ENCODE data around the gene MADD.

Gene MADD

GRCh38 chr11:47251751-47252150 is 18.2 kb upstream of the MADD start:
- no peak for DNase-seq (ENCODE audit: low spot score)

GRCh38 chr11:47253660-47254059 is 16.3 kb upstream of the MADD start:
- DNase-seq (ENCODE audit: low spot score): no peak

GRCh38 chr11:47254386-47254785 is 15.5 kb upstream of the MADD start:
- DNase-seq (ENCODE audit: low spot score): no peak

- DNase-seq (ENCODE audit: low spot score): no peak
These were observed 13.6 kb upstream of the MADD start for GRCh38 chr11:47256374-47256773.

DNA sequence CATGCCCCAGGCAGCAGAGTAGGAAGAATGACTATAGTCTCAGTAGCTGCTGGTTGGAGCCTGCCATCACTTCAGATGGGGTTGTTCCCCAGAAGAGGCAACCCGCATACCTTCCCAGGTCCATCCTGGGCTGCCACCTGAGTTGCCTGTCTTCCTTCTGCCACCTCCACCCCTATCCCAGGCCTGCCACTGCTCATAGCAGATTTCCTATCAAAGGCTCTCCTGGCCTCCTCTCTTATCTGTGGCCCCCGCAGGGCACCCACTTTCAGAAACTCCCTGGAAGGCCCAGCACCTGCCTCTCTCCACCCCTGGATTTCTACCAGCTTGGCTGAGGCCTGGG is 12.8 kb upstream of the MADD start:
- no peak for DNase-seq (ENCODE audit: low spot score)

- DNase-seq (ENCODE audit: low spot score): peak; percentile 33
These were observed 12.2 kb upstream of the MADD start, which contains the start of gene NR1H3 for GRCh38 chr11:47257517-47258316. Gene NR1H3 (plus strand): TSS chr11:47257996. CDS start chr11:47259217, 1,221 bp downstream.

GRCh38 chr11:47258317-47258902 is 11.5 kb upstream of the MADD start:
- DNase-seq (ENCODE audit: low spot score): no peak

DNA sequence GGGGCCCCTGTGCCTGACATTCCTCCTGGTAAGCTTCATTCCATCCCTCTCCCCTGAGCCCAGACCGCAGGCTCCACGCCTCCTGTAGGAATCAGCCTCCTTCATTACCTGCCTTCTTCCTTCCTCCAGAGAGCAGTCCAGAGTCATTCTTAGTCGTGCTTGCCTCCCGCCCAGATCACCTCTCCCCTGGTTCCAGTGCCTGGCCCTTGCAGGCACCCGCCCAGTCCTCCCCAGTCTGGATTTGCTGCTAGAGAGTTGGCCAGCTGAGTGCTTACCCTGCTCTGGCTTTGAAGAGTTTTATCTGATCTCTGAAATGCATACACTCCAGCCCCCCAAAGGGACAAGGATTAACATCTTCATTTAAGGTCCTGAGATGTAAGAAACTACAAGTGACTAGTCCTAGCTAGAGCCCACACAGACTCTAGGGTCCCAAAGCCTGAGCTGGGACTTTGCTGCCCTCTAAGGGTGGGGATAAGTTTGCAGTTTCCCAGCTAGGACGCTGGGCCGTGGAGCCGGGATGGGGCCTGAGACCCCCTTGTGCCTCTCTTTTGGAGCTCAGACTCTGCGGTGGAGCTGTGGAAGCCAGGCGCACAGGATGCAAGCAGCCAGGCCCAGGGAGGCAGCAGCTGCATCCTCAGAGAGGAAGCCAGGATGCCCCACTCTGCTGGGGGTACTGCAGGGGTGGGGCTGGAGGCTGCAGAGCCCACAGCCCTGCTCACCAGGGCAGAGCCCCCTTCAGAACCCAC is 10.5 kb upstream of the MADD start:
- DNase-seq (ENCODE audit: low spot score): no peak

- DNase-seq (ENCODE audit: low spot score): no peak
These were observed 9.6 kb upstream of the MADD start for GRCh38 chr11:47260366-47260765.

DNA sequence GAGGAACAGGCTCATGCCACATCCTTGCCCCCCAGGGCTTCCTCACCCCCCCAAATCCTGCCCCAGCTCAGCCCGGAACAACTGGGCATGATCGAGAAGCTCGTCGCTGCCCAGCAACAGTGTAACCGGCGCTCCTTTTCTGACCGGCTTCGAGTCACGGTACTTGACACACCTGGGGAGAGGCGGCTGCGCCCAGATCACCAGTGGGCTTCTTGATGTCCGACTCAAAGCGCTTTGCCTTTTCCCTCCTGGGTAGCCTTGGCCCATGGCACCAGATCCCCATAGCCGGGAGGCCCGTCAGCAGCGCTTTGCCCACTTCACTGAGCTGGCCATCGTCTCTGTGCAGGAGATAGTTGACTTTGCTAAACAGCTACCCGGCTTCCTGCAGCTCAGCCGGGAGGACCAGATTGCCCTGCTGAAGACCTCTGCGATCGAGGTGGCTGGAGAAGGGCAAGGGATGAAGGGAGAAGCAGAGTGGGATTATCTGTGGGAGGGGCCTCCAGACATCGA is 8.6 kb upstream of the MADD start:
- no peak for DNase-seq (ENCODE audit: low spot score)

- no peak for DNase-seq (ENCODE audit: low spot score)
These were observed 5.8 kb upstream of the MADD start for GRCh38 chr11:47264119-47264518.

DNA sequence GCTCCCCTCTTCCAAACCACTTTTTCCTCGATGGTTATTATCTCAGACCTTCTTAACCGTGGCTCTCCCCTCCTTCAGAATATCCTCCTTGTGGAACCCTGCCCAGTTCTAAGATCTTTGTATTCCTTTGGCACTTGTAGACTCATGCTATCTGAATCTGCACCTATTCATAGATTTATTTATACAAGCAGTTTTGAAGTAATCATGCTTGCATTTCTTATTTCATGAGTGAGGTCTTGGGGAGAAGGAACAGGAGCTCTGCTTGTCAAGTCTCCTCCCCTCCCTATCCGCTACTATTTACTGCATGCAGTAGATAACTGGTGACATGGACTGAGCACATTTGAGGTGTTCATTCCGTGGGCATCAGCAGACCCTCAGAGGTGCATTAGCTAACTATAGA is 5.4 kb upstream of the MADD start:
- no peak for DNase-seq (ENCODE audit: low spot score)

DNA sequence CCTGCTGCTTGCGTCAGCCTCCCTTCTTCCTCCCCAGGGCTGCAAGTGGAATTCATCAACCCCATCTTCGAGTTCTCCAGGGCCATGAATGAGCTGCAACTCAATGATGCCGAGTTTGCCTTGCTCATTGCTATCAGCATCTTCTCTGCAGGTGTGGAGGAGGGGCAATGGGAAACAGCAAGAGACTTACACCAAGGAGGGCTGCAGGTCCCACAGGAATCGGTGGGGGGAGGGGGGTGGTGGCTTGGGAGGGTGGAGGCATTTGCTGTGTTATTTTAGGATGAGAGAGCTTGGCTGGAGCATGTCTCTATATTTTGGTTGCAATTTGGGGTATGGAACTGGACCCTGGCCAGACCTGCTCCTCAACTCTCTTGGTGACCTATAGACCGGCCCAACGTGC is 2.1 kb upstream of the MADD start:
- DNase-seq (ENCODE audit: low spot score): no peak

GRCh38 chr11:47268448-47269001 is 1.4 kb upstream of the MADD start:
- no peak for DNase-seq (ENCODE audit: low spot score)

- peak; percentile 90 for DNase-seq (ENCODE audit: low spot score)
These were observed 718 bp upstream of the MADD start for GRCh38 chr11:47269002-47269828.

DNA sequence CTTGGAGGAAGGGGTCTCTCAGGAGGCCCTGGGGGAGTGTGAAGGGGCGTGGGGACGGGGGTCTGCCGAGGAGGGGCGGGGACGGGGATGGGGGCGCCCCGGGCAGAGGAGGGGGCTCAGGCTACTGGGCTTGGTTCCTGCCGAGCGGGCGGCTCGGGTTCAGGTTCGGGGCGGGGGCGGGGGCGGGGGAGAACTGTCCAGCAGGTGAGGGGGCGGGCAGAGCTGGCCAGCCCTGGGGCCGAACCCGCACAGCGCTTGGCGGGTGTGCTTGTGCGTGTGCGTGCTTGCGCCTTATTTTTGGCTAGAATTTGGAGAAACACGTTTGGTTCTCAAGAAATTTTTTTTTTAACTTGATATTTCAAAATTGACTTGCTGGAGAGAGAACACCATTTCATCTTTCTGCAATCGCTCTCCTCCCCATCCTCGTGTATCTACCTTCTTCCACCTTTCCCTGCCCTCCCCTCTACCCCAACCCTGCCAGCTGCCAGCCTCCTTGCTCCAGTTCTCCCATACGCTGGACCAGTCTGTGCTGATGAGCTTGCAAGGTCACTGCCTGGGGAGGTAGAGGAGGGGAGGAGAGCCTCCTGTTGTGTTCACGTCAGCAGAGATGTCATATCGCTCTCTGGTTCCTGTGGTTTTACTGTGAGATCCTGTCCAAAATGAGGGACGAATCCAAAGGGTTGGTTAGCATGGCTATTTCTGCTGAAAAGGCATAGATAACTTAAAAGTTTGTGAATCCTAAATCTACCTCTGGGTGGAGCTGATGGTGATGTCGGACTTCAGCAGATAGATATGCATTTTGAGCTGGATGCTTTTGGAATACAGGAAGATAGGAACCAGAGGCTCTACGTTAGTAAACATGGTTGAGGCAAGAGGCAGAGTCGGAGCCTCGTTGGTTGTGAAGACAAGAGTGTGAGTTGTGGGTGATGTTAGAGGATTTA is 668 bp downstream of the MADD start:
- peak; percentile 45 for DNase-seq (ENCODE audit: low spot score)

DNA sequence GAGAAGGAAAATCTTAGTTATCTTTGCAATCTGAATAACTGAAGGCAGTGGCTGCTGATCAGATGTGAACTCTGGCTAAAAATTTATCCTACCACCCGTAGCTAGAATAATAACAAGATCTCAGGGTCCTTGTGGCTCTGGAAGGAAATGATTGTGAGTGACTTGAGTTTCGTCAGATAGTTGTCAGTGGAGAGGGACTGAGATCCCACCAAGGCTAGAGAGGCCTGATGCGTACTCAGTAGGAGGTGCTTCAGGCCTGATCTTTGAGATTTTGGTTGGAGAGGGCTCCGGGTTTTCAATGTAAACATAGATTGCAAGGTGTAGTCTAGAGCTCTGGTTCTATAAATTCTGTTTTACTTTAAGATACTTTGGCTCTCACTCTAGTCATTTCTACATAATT is 1.4 kb downstream of the MADD start:
- no peak for DNase-seq (ENCODE audit: low spot score)

GRCh38 chr11:47271961-47272661 is 2.2 kb downstream of the MADD start:
- peak; percentile 32 for DNase-seq (ENCODE audit: low spot score)

DNA sequence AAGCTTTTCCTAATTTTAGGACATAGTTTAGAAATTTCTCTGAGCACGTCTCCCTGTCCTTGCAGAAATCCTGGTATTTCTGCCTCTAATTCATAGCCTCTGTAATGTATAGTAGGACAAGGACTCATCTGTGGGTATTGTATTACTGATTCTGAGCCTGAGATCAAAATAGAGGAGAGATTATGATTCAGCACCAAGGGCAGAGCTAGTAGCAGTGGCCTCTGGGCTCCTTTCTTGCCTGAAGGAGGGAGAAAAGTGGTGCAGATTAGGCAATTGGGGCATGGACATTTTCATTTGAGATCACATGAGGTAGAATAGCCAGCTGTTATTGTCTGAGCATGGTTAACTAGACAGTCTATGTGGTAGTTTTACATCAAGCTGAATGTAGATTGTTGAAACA is 2.8 kb downstream of the MADD start:
- no peak for DNase-seq (ENCODE audit: low spot score)
